KG1 (cell line): ENCODE measurements around the gene ENTPD2.

ENCODE experiments used
- DNase-seq: peaks from one replicate; lab custom pipeline; 2025; lab: John Stamatoyannopoulos, UW

Gene ENTPD2

GRCh38 chr9:137079401-137079787 lies 25.5 kb upstream of the ENTPD2 start:
- no peak for DNase-seq

DNA sequence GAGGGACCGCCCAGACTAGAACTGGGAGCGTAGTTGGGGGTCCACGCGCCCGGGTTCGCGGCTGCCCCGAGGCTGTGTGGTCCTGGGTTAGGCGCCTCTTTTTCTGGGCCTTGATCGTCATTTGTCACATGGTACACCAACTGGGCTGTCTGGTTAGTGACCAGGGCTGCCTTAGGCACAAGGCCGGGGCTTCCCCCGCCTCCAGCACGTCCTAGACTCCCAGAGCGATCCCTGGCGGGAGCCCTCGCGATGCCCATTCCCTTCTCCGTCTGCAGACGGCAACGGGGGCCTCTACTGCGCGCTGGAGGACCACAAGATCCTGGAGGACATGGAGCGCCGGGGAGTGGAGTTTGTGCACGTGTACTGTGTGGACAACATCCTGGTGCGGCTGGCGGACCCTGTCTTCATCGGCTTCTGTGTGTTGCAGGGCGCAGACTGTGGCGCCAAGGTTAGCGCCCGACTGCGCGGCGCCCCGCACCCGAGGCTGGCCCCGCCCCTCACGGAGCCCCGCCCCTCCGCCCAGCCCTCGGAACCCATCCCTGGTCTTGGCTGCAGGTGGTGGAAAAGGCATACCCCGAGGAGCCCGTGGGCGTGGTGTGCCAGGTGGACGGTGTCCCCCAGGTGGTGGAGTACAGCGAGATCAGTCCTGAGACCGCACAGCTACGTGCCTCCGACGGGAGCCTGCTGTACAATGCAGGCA lies 25.0 kb upstream of the ENTPD2 start:
- DNase-seq: no peak

DNA sequence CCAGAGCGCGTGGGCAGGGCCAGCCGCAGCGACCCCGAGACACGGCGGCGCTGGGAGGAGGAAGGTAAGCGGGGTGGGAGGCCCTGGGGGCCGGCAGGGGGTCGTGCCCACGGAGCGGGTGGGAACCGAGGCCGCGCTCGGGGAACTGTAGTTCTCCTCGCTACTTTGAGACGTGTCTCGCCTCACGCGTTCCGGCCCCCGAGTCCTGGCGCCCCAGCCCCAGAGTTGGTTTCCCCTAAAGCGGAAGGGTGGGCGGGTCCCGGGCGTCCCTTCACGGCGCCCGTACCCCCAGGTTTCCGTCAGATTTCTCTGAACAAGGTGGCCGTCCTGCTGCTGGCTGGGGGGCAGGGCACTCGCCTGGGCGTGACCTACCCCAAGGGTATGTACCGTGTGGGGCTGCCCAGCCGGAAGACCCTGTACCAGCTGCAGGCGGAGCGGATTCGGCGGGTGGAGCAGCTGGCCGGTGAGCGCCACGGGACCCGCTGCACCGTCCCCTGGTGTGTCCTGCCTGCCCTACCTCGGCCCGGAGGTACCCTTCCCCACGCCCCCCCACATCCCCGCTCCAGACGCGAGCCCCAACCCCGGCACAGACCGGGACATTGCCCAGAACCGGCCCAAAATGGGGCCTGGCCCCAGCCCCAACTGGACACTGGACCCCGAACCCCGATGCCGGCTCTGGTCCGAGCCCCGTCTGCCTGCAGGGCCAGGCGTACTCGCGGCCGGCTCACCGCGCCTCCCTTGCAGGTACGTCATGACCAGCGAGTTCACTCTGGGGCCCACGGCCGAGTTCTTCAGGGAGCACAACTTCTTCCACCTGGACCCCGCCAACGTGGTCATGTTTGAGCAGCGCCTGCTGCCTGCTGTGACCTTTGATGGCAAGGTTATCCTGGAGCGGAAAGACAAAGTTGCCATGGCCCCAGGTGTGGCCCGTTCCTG lies 24.2 kb upstream of the ENTPD2 start:
- peak; percentile 26 for DNase-seq

GRCh38 chr9:137077010-137077747 lies 23.3 kb upstream of the ENTPD2 start, which contains the start of gene UAP1L1:
TSS of gene UAP1L1 (plus strand) at chr9:137077517. CDS start at chr9:137077533, 16 bp downstream.
- DNase-seq: no peak

DNA sequence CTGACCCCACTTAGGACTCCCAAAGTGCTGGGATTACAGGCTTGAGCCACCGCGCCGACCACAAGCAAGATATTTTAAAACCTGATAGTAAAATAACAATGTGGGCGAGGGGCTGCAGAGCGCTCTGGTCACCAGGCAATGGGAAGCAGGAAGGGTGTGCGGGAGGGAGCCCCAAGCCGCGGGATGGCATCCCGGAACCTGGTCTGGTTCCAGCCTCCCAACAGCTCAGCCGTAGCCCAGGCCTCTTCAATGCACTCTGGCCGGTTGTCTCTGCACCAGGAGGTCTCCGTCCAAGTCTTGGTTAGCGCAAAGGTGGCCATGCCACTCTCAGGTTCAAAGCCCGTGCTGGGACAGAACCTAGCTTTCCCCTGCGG lies 22.8 kb upstream of the ENTPD2 start:
- no peak for DNase-seq

GRCh38 chr9:137075275-137075775 lies 21.5 kb upstream of the ENTPD2 start:
- no peak for DNase-seq

GRCh38 chr9:137074657-137075274 lies 20.9 kb upstream of the ENTPD2 start:
- no peak for DNase-seq

- no peak for DNase-seq
These were observed 20.1 kb upstream of the ENTPD2 start for GRCh38 chr9:137073992-137074399.

- no peak for DNase-seq
These were observed 17.4 kb upstream of the ENTPD2 start for GRCh38 chr9:137071282-137071681.

- no peak for DNase-seq
These were observed 17.0 kb upstream of the ENTPD2 start for GRCh38 chr9:137070906-137071275.

- peak; percentile 67 for DNase-seq
These were observed 16.5 kb upstream of the ENTPD2 start, which contains the start of gene SAPCD2 for GRCh38 chr9:137070201-137070905. TSS of gene SAPCD2 (minus strand) at chr9:137070557. CDS start at chr9:137070460, 97 bp downstream.

DNA sequence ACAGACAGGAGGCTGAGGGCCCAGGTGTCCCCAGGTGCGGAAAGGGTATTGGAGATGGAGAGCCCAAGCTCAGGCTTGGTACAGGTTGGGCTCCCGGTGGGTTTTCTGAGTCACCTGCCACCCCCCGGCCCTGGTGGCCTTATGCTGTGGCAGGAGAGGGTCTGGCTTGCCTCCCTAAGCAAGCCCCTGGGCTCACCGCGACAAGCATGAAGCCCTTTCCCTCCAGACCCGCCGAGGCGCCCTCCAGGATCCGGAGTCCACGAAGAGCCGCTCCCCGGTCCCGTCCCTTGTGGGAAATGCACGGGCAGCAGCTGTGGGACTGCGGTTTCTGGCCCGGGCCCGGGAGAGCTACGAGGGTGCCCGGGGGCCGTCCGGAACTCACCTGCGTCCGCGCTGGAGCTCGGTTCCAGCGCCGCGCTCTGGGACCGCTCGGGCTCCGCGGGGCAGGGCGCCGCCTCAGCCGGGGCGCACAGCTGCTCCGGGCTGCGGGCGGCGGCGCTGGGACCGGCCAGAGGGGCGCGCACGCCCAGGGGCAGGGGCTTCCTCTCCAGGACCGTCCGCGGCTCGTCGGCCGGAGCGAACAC lies 15.7 kb upstream of the ENTPD2 start:
- DNase-seq: no peak

GRCh38 chr9:137068539-137069507 lies 15.0 kb upstream of the ENTPD2 start:
- DNase-seq: no peak

GRCh38 chr9:137067860-137068538 lies 14.1 kb upstream of the ENTPD2 start:
- peak; percentile 50 for DNase-seq

DNA sequence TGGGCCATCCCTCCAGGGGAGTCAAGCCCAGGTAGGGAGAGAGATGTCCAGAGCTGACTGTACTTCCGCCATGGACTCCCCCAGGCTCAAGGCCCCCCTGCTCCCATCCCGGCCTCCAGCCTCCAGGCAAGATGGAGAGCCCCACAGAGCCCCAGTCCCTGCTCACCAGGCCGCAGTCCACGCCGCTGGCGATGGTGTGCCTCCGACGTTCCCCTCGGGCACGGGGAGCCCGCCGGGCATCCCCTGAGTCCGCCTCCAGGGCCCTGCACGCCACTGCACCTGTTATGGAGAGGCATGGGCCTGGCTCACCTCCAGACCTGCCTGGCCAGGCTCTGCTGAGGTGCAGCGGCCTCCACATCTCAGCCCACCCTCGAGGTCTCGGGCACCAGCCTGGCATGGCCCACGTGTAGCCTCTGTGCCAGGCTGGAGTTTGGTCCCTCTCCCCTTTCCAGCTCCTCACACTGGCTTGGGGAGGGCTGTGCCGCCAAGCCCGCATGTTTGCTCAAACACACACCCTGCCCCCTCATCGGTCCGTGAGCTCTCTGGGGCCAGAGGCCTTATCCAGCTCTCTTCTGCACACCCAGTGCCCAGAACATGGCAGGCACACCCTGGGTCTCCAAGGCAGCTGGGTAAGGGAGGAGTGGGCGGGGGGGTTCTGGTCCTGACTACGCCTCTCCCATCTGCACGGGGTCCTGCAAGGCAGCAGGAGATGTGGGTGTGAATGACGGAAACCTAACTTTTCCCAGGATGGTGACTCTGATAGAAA lies 12.4 kb upstream of the ENTPD2 start:
- DNase-seq: no peak

DNA sequence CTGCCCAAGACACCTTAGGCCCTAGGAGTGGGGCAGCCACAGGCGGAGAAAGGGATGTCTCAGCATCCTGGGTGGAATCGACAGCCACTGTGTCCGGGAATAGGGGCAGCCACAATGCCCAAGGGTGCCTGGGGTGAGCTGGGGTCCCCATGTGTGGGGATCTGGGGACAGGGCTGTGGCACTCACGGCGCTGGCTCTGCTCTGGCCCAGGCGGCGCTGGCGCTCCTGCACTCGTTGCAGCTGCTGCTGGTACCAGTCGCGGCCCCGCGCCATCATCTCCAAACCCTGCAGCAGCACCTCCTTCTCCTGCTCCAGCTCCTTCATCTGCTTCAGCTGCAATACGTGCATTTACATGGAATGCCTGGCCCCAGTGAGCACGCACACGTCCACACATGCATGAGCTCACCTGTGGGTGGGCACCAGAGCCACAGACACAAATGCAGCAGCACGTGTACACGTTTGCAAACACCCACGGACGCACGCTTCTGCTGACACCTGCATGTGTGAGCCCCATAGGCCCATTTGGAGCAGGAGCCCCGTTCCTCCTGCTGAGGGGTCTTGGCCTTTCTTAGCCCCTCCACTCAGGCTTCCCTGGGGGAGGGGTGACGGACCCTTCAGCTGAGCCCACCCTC lies 11.6 kb upstream of the ENTPD2 start:
- DNase-seq: no peak

- no peak for DNase-seq
These were observed 11.0 kb upstream of the ENTPD2 start for GRCh38 chr9:137064880-137065164.
